ENCODE measurements around the gene KCNIP3.

The KCNIP3 gene

GRCh38 chr2:95307878-95308277 is 10.7 kb downstream of the KCNIP3 start:
- TF ChIP-seq CTCF (IDR thresholded peaks at IDR 0.05), result no peak

GRCh38 chr2:95308426-95308990 is 11.4 kb downstream of the KCNIP3 start:
- no peak for TF ChIP-seq CTCF (IDR thresholded peaks at IDR 0.05)

DNA sequence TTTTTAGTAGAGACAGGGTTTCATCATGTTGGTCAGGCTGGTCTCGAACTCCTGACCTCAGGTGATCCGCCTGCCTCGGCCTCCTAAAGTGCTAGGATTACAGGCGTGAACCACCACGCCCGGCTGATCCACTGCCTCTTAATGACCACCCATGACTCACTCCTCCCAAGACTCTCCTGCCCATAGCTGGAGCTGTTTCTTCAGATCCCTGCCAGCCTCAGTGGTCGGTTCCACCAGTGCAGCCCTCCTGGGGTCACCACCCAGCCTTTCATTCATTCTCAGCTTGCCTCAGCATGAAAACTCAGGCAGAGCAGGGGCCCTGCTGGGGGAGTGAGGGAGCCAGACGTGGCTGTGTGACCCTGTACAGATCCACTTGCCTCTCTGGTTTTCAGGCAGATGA is 12.5 kb downstream of the KCNIP3 start:
- TF ChIP-seq CTCF (IDR thresholded peaks at IDR 0.05), result no peak

GRCh38 chr2:95310216-95310615 is 13.1 kb downstream of the KCNIP3 start:
- TF ChIP-seq CTCF (IDR thresholded peaks at IDR 0.05), result no peak

DNA sequence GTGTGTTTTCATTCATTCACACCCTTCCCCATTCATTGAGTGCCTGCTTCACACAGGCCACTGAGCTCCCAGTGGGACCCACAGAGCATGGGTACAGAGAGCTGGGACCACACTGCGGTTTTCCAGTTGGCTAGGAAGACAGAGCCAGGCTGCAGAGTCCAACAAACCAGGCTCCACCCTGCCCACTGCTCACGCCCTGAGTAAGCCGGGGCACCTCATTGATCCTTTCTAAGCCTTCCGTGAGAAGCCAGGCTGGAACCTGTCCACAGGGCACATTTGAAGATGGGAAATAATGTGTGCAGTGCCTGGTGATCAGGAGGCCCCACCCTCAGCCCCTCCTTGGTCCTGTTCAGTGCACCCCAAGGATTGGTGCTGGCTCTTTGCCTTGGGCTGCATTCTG is 13.5 kb downstream of the KCNIP3 start:
- no peak for TF ChIP-seq CTCF (IDR thresholded peaks at IDR 0.05)

- TF ChIP-seq CTCF (IDR thresholded peaks at IDR 0.05), result no peak
Observed at GRCh38 chr2:95311815-95312542, 14.8 kb downstream of the KCNIP3 start.

- no peak for TF ChIP-seq CTCF (IDR thresholded peaks at IDR 0.05)
Observed at GRCh38 chr2:95312543-95313201, 15.5 kb downstream of the KCNIP3 start.
